MM.1S (cell line): ENCODE results near the gene SYNE3.

ENCODE experiments used
- DNase-seq: peaks from one replicate; pipeline ENCODE4 v3.0.0-alpha.2; 2015
- H2AFZ ChIP-seq: fragments of 300-600 bp; sonication (generic); 2 replicates; pipeline ENCODE4 v1.6.0; 2016; ENCODE audit warnings: antibody characterized with exemption, low read length
- H3F3A ChIP-seq: fragments of 300-600 bp; sonication (generic); 2 replicates; pipeline ENCODE4 v1.6.1; 2016; ENCODE audit warnings: mild to moderate bottlenecking, antibody characterized with exemption, low read length, moderate library complexity, mixed read lengths; ENCODE audit not compliant: insufficient read depth
- H3K27ac ChIP-seq: fragments of 300-600 bp; sonication (generic); 2 replicates; pipeline ENCODE4 v1.5.1; 2016; ENCODE audit warnings: mild to moderate bottlenecking, low read length
- H3K27me3 ChIP-seq: fragments of 300-600 bp; sonication (generic); replicated peaks from 2 replicates; pipeline ENCODE4 v1.6.0; 2016; ENCODE audit warnings: low read length; ENCODE audit not compliant: insufficient read depth
- H3K36me3 ChIP-seq: fragments of 300-600 bp; sonication (generic); replicated peaks from 2 replicates; pipeline ENCODE4 v1.6.1; 2016; ENCODE audit warnings: mild to moderate bottlenecking, low read length, mixed read lengths; ENCODE audit not compliant: insufficient read depth
- H3K4me1 ChIP-seq: fragments of 300-600 bp; sonication (generic); 2 replicates; pipeline ENCODE4 v1.6.1; 2016; ENCODE audit warnings: low read length, mixed read lengths
- H3K4me2 ChIP-seq: fragments of 300-600 bp; sonication (generic); 2 replicates; pipeline ENCODE4 v1.6.0; 2016; ENCODE audit warnings: low read depth, low read length
- H3K4me3 ChIP-seq: fragments of 300-600 bp; sonication (generic); 2 replicates; pipeline ENCODE4 v1.5.1; 2016; ENCODE audit warnings: low read length, mixed read lengths
- H3K79me2 ChIP-seq: fragments of 300-600 bp; sonication (generic); 2 replicates; pipeline ENCODE4 v1.6.1; 2016; ENCODE audit warnings: mixed run types, low read length, mixed read lengths
- H3K9ac ChIP-seq: fragments of 300-600 bp; sonication (generic); 2 replicates; pipeline ENCODE4 v1.6.1; 2016; ENCODE audit warnings: low read length, mixed read lengths
- H3K9me2 ChIP-seq: fragments of 300-600 bp; sonication (generic); replicated peaks from 2 replicates; pipeline ENCODE4 v1.6.1; 2016; ENCODE audit warnings: mild to moderate bottlenecking, low read length, mixed read lengths; ENCODE audit not compliant: insufficient read depth
- H3K9me3 ChIP-seq: fragments of 300-600 bp; sonication (generic); replicated peaks from 2 replicates; pipeline ENCODE4 v1.6.1; 2016; ENCODE audit warnings: mild to moderate bottlenecking, low read length, mixed read lengths; ENCODE audit not compliant: insufficient read depth
- H4K20me1 ChIP-seq: fragments of 300-600 bp; sonication (generic); 2 replicates; pipeline ENCODE4 v1.6.1; 2016; ENCODE audit warnings: mild to moderate bottlenecking, low read length, moderate library complexity, mixed read lengths; ENCODE audit not compliant: insufficient read depth
- CTCF ChIP-seq: fragments of 300-600 bp; sonication (generic); IDR thresholded peaks from 2 replicates; pipeline ENCODE4 v1.5.1; 2016; ENCODE audit warnings: antibody characterized with exemption, low read length, mixed read lengths
- EZH2 ChIP-seq: fragments of 300-600 bp; sonication (generic); optimal IDR thresholded peaks from 2 replicates; pipeline ENCODE3; 2017; ENCODE audit warnings: low read depth, mild to moderate bottlenecking, antibody characterized with exemption, low read length, mixed read lengths
- EZH2phosphoT487 ChIP-seq: fragments of 300-600 bp; sonication (generic); IDR thresholded peaks from 2 replicates; pipeline ENCODE4 v1.6.1; 2018; ENCODE audit warnings: antibody characterized with exemption, low read length

The SYNE3 gene

GRCh38 chr14:95549656-95550585, 33.5 kb upstream of the SYNE3 start:
- no peak overlapping the region for H3K9ac ChIP-seq
- no peaks in the 10 kb centered on the region for H3K4me1 ChIP-seq
- H4K20me1 ChIP-seq: no peaks in the 10 kb centered on the region
- H3K36me3 ChIP-seq: no peaks in the 10 kb centered on the region
- no peak overlapping the region for H3K27ac ChIP-seq
- no peak overlapping the region for H3K4me3 ChIP-seq
- H3F3A ChIP-seq: no peaks in the 10 kb centered on the region
- H3K9me2 ChIP-seq: no peaks in the 10 kb centered on the region
- H3K27me3 ChIP-seq: no peaks in the 10 kb centered on the region
- TF ChIP-seq EZH2 (no peak), CTCF (no peak), EZH2phosphoT487 (no peak)
- no peak overlapping the region for H2AFZ ChIP-seq
- H3K9me3 ChIP-seq: no peaks in the 10 kb centered on the region
- H3K79me2 ChIP-seq: no peaks in the 10 kb centered on the region
- DNase-seq: no peak
- no peak overlapping the region for H3K4me2 ChIP-seq

GRCh38 chr14:95548328-95548929, 32.0 kb upstream of the SYNE3 start:
- H3K9me3 ChIP-seq: no peaks in the 10 kb centered on the region
- no peak for DNase-seq
- no peak overlapping the region for H3K27ac ChIP-seq
- no peaks in the 10 kb centered on the region for H3F3A ChIP-seq
- no peaks in the 10 kb centered on the region for H3K79me2 ChIP-seq
- TF ChIP-seq CTCF (no peak), EZH2phosphoT487 (no peak), EZH2 (no peak)
- H3K4me2 ChIP-seq: no peak overlapping the region
- H3K4me3 ChIP-seq: no peak overlapping the region
- no peaks in the 10 kb centered on the region for H3K27me3 ChIP-seq
- no peak overlapping the region for H2AFZ ChIP-seq
- no peaks in the 10 kb centered on the region for H3K9me2 ChIP-seq
- no peaks in the 10 kb centered on the region for H3K36me3 ChIP-seq
- H4K20me1 ChIP-seq: no peaks in the 10 kb centered on the region
- no peak overlapping the region for H3K9ac ChIP-seq
- H3K4me1 ChIP-seq: no peaks in the 10 kb centered on the region

- Histone ChIP-seq H4K20me1 (no peaks in the 10 kb centered on the region), H3K27me3 (no peaks in the 10 kb centered on the region), H3K4me2 (no peak overlapping the region), H3K9me3 (no peaks in the 10 kb centered on the region), H3K36me3 (no peaks in the 10 kb centered on the region), H3K4me1 (no peaks in the 10 kb centered on the region), H3F3A (no peaks in the 10 kb centered on the region), H2AFZ (no peak overlapping the region), H3K9me2 (no peaks in the 10 kb centered on the region), H3K4me3 (no peak overlapping the region), H3K27ac (no peak overlapping the region), H3K9ac (no peak overlapping the region), H3K79me2 (peaks cover 4% of the 10 kb centered on the region)
- no peak for TF ChIP-seq CTCF
- no peak for TF ChIP-seq EZH2
- no peak for TF ChIP-seq EZH2phosphoT487
- no peak for DNase-seq
These were observed 31.3 kb upstream of the SYNE3 start for GRCh38 chr14:95547626-95548327.
